ENCODE results near the gene GDAP2. TPM values are rescaled to one million over a fixed set of nuclear protein-coding genes. Genes with fewer than 3 reads are reported as not detected.
A peak's percentile ranks its signal among the peaks of the same experiment; 100 is the strongest.

Gene GDAP2
- total and polyA plus RNA-seq, 4 donors, result 3.1 to 38.8 (median 18.5) TPM

GRCh38 chr1:117842408-117843170 is 86.8 kb downstream of the GDAP2 start:
- intact Hi-C loops (cut with DNase I), result loop anchor here in 1 of 2 donors (5.0 kb wide), 1 partner anchor 50 kb away; no protein-coding TSS in a partner anchor
- 73% methylated on average over 3 of the region's 3 CpGs for WGBS, 2 donors

DNA sequence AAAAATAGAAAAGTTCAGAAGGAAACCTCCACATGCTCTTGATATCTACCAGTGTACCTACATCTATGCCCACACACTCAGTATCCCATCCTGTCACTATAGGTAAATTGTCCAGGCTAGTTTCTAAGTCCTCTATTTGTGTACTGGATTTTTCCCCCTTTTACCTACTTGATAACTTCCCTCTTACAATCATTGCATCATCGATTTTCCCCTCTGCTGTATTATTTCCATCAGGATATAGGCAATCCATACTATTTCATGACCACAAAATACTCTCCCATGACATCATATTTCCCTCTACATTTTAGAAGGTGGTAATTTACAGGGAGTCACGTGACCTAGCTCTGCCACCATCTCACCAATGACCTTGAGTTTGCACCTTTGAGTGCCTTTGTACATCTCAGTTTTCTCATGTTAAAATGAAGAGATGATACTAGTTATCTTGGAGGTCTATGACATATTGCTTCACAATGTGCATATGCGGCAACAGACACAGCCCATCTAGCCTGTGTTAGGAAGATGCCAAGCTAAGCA is 88.2 kb downstream of the GDAP2 start:
- Histone ChIP-seq H3K4me3 (ENCODE audit: low read length in 2 of 2) (no peak overlapping the region), H3K9me3 (ENCODE audit: control insufficient read depth, low read length) (no peaks in the 10 kb centered on the region), H3K27ac (ENCODE audit: low read depth in 1 of 2, low read length in 2 of 2) (no peak overlapping the region), H3K36me3 (ENCODE audit: control insufficient read depth in 1 of 2, insufficient read depth in 2 of 2, low read length in 1 of 2) (no peaks in the 10 kb centered on the region), H3K27me3 (ENCODE audit: control insufficient read depth in 1 of 2, insufficient read depth in 2 of 2, low read length in 1 of 2) (no peaks in the 10 kb centered on the region), H3K4me1 (ENCODE audit: control insufficient read depth in 1 of 2, insufficient read depth in 2 of 2, low read length in 2 of 2) (no peaks in the 10 kb centered on the region)
- intact Hi-C loops (cut with DNase I), result loop anchor here in 1 of 2 donors (5.0 kb wide), 1 partner anchor 49 kb away; no protein-coding TSS in a partner anchor
- no peak for DNase-seq
- WGBS, 2 donors, result 97 to 100% methylated on average over 3 of the region's 3 CpGs
- ATAC-seq (ENCODE audit: low FRiP score), result no peak

More at GRCh38 chr1:117842408-117843170, 86.8 kb downstream of the GDAP2 start:
- Histone ChIP-seq H3K27ac (ENCODE audit: low read depth in 1 of 2, low read length in 2 of 2) (no peak overlapping the region), H3K4me3 (ENCODE audit: low read length in 2 of 2) (no peak overlapping the region), H3K36me3 (ENCODE audit: control insufficient read depth in 1 of 2, insufficient read depth in 2 of 2, low read length in 1 of 2) (no peaks in the 10 kb centered on the region), H3K9me3 (ENCODE audit: control insufficient read depth, low read length) (no peaks in the 10 kb centered on the region), H3K27me3 (ENCODE audit: control insufficient read depth in 1 of 2, insufficient read depth in 2 of 2, low read length in 1 of 2) (no peaks in the 10 kb centered on the region), H3K4me1 (ENCODE audit: control insufficient read depth in 1 of 2, insufficient read depth in 2 of 2, low read length in 2 of 2) (peaks cover 0 to 4% of the 10 kb centered on the region in 2 donors)
- DNase-seq, result no peak
- no peak for ATAC-seq (ENCODE audit: low FRiP score)

GRCh38 chr1:117838911-117839310 is 90.5 kb downstream of the GDAP2 start:
- intact Hi-C loops (cut with DNase I), result no loop called here
- Histone ChIP-seq H3K4me1 (ENCODE audit: control insufficient read depth in 1 of 2, insufficient read depth in 2 of 2, low read length in 2 of 2) (no peaks in the 10 kb centered on the region), H3K36me3 (ENCODE audit: control insufficient read depth in 1 of 2, insufficient read depth in 2 of 2, low read length in 1 of 2) (no peaks in the 10 kb centered on the region), H3K27ac (ENCODE audit: low read depth in 1 of 2, low read length in 2 of 2) (no peak overlapping the region), H3K27me3 (ENCODE audit: control insufficient read depth in 1 of 2, insufficient read depth in 2 of 2, low read length in 1 of 2) (no peaks in the 10 kb centered on the region), H3K4me3 (ENCODE audit: low read length in 2 of 2) (no peak overlapping the region), H3K9me3 (ENCODE audit: control insufficient read depth, low read length) (no peaks in the 10 kb centered on the region)
- DNase-seq (no peak), ATAC-seq (ENCODE audit: low FRiP score) (no peak)
- 88 to 92% methylated on average over 3 of the region's 3 CpGs for WGBS, 2 donors

DNA sequence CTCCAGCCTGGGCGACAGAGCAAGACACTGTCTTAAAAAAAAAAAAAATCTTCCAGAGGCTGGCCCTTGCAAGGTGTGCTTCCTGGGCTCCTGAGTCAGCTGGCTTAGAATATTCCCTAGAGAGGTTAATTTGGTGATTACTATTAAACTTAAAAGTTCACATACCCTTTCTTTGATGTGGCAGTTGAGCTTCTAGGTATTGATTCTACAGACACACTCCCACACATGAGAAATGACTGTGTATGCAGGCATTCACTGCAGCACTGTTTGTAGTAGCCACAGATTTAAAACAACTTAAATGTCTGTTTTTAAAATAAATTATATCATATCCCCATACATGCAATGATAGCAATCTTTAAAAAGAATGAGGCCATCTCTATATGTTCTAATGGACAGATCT is 93.4 kb downstream of the GDAP2 start:
- DNase-seq (no peak), ATAC-seq (ENCODE audit: low FRiP score) (no peak)

DNA sequence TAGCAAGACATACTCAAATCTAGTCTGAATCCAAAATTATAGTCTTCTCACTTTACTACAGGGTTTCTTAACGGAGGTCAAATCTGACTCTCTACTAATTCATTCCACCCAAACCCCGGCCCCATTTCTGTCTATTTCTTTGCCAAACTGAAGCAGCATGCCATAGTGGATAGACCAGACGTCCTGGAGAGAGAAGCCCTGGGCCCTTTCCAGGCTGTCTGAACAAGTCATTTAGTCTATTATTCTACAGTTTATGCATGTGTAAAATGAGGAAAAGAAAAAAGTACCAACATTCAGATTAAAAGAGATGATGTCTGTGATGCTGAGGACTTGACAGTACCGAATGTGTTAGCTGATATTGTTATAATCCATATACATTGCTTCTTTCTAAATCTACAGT is 95.0 kb downstream of the GDAP2 start:
- intact Hi-C loops (cut with DNase I), result no loop called here
- Histone ChIP-seq H3K36me3 (ENCODE audit: control insufficient read depth in 1 of 2, insufficient read depth in 2 of 2, low read length in 1 of 2) (no peaks in the 10 kb centered on the region), H3K27ac (ENCODE audit: low read depth in 1 of 2, low read length in 2 of 2) (no peak overlapping the region), H3K9me3 (ENCODE audit: control insufficient read depth, low read length) (no peaks in the 10 kb centered on the region), H3K4me3 (ENCODE audit: low read length in 2 of 2) (no peak overlapping the region), H3K27me3 (ENCODE audit: control insufficient read depth in 1 of 2, insufficient read depth in 2 of 2, low read length in 1 of 2) (no peaks in the 10 kb centered on the region), H3K4me1 (ENCODE audit: control insufficient read depth in 1 of 2, insufficient read depth in 2 of 2, low read length in 2 of 2) (no peaks in the 10 kb centered on the region)
- no peak for DNase-seq
- ATAC-seq (ENCODE audit: low FRiP score), result no peak
- WGBS, 2 donors, result 11 to 14% methylated on average over 4 of the region's 4 CpGs

More for the DNA sequence above, 93.4 kb downstream of the GDAP2 start:
- Histone ChIP-seq H3K27ac (ENCODE audit: low read depth in 1 of 2, low read length in 2 of 2) (no peak overlapping the region), H3K4me3 (ENCODE audit: low read length in 2 of 2) (no peak overlapping the region), H3K36me3 (ENCODE audit: control insufficient read depth in 1 of 2, insufficient read depth in 2 of 2, low read length in 1 of 2) (no peaks in the 10 kb centered on the region), H3K4me1 (ENCODE audit: control insufficient read depth in 1 of 2, insufficient read depth in 2 of 2, low read length in 2 of 2) (no peaks in the 10 kb centered on the region), H3K9me3 (ENCODE audit: control insufficient read depth, low read length) (no peaks in the 10 kb centered on the region), H3K27me3 (ENCODE audit: control insufficient read depth in 1 of 2, insufficient read depth in 2 of 2, low read length in 1 of 2) (no peaks in the 10 kb centered on the region)
- intact Hi-C loops (cut with DNase I), result no loop called here
- WGBS, 2 donors, result 90 to 95% methylated on average over 1 of the region's 1 CpG

DNA sequence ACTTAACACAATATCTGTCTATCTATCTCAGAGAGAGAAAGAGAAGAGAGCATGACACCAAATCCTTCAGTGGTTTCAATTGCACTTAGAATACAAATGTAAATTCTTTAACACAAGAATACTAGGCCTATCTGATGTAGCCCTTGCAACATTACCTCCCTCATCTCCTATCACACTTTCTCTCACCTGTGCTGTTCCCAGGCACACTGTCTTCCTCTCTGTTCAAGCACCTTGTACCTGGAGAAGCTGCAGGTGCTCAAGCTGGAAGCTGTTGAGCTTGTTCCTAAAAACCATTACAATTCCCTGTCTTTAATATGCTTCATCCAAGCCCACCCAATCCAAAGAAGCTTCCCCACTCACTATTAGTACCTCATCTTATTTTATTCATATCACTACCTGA is 97.0 kb downstream of the GDAP2 start:
- Histone ChIP-seq H3K27me3 (ENCODE audit: control insufficient read depth in 1 of 2, insufficient read depth in 2 of 2, low read length in 1 of 2) (no peaks in the 10 kb centered on the region), H3K4me1 (ENCODE audit: control insufficient read depth in 1 of 2, insufficient read depth in 2 of 2, low read length in 2 of 2) (peaks cover 0 to 2% of the 10 kb centered on the region in 2 donors), H3K4me3 (ENCODE audit: low read length in 2 of 2) (no peak overlapping the region), H3K27ac (ENCODE audit: low read depth in 1 of 2, low read length in 2 of 2) (no peak overlapping the region), H3K36me3 (ENCODE audit: control insufficient read depth in 1 of 2, insufficient read depth in 2 of 2, low read length in 1 of 2) (no peaks in the 10 kb centered on the region), H3K9me3 (ENCODE audit: control insufficient read depth, low read length) (no peaks in the 10 kb centered on the region)
- no peak for ATAC-seq (ENCODE audit: low FRiP score)
- DNase-seq, result no peak
- intact Hi-C loops (cut with DNase I), result no loop called here

GRCh38 chr1:117830222-117830621 is 99.2 kb downstream of the GDAP2 start:
- intact Hi-C loops (cut with DNase I), result no loop called here
- DNase-seq (no peak), ATAC-seq (ENCODE audit: low FRiP score) (no peak)
- no peaks in the 10 kb centered on the region for H3K9me3 ChIP-seq (ENCODE audit: control insufficient read depth, low read length)
- WGBS, 2 donors, result 72 to 96% methylated on average over 4 of the region's 4 CpGs
- peaks cover 5 to 10% of the 10 kb centered on the region in 2 donors for H3K4me1 ChIP-seq (ENCODE audit: control insufficient read depth in 1 of 2, insufficient read depth in 2 of 2, low read length in 2 of 2)
- peaks cover 0 to 2% of the 10 kb centered on the region in 2 donors for H3K36me3 ChIP-seq (ENCODE audit: control insufficient read depth in 1 of 2, insufficient read depth in 2 of 2, low read length in 1 of 2)
- no peak overlapping the region for H3K27ac ChIP-seq (ENCODE audit: low read depth in 1 of 2, low read length in 2 of 2)
- no peak overlapping the region for H3K4me3 ChIP-seq (ENCODE audit: low read length in 2 of 2)
- no peaks in the 10 kb centered on the region for H3K27me3 ChIP-seq (ENCODE audit: control insufficient read depth in 1 of 2, insufficient read depth in 2 of 2, low read length in 1 of 2)

GRCh38 chr1:117828201-117828600 is 101.2 kb downstream of the GDAP2 start:
- intact Hi-C loops (cut with DNase I), result no loop called here
- no peak overlapping the region for H3K4me3 ChIP-seq (ENCODE audit: low read length in 2 of 2)
- H3K9me3 ChIP-seq (ENCODE audit: control insufficient read depth, low read length), result no peaks in the 10 kb centered on the region
- WGBS, 2 donors, result 6 to 8% methylated on average over 4 of the region's 4 CpGs
- H3K27ac ChIP-seq (ENCODE audit: low read depth in 1 of 2, low read length in 2 of 2), result peak overlapping the region in 1 of 2 donors; percentile 74
- peaks cover 0 to 2% of the 10 kb centered on the region in 2 donors for H3K36me3 ChIP-seq (ENCODE audit: control insufficient read depth in 1 of 2, insufficient read depth in 2 of 2, low read length in 1 of 2)
- peaks cover 7 to 16% of the 10 kb centered on the region in 2 donors for H3K4me1 ChIP-seq (ENCODE audit: control insufficient read depth in 1 of 2, insufficient read depth in 2 of 2, low read length in 2 of 2)
- peak; percentile 96 for ATAC-seq (ENCODE audit: low FRiP score)
- peak; percentile 92 for DNase-seq
- no peaks in the 10 kb centered on the region for H3K27me3 ChIP-seq (ENCODE audit: control insufficient read depth in 1 of 2, insufficient read depth in 2 of 2, low read length in 1 of 2)

All from aorta (tissue), 5 donors.